Stimulated activated CD8-positive, alpha-beta memory T cell treated with anti-CD3 and anti-CD28 coated beads, Interleukin-15, amount 100 ng/mL, for 24 hours (primary cell): ENCODE results near the gene ZC3H12C.

Experiments used
- DNase-seq: peaks from one replicate; pipeline ENCODE4 v3.0.0-alpha.2; 2020; ENCODE audit warnings: low read depth

ZC3H12C gene

GRCh38 chr11:110077346-110077745, 15.8 kb upstream of the ZC3H12C start:
- DNase-seq = no peak

GRCh38 chr11:110077831-110078325, 15.3 kb upstream of the ZC3H12C start:
- DNase-seq = no peak

DNA sequence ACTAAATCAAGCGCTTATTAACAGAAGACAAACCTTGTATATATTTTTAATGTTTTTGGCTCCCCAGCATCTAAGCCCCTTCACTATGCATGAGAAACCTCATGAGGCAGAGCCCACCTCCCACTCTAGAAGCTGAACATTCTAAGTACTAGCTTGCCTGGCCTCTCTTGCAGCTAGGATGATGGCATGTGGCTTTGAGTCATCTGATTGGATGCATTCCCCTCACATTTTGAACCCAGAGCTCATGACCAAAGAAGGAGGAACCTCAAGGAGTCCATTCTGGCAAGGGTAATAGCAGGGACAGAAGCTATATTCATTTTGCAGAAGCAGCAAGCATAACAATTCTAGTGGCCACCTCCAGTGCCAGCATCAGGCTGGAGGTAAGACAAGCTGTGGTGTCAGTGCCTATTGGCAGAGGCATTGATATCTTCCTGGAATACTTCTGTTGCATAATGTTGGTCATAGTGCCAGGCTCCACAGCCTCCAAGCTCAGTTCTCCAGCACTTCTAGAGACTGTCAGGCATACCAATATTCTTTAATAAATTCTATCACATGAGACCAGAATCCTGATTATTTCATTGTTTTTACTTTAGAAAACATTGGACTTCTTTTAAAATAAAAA, 14.2 kb upstream of the ZC3H12C start:
- no peak for DNase-seq

GRCh38 chr11:110079726-110080125, 13.5 kb upstream of the ZC3H12C start:
- no peak for DNase-seq

GRCh38 chr11:110081462-110082376, 11.5 kb upstream of the ZC3H12C start:
- no peak for DNase-seq

DNA sequence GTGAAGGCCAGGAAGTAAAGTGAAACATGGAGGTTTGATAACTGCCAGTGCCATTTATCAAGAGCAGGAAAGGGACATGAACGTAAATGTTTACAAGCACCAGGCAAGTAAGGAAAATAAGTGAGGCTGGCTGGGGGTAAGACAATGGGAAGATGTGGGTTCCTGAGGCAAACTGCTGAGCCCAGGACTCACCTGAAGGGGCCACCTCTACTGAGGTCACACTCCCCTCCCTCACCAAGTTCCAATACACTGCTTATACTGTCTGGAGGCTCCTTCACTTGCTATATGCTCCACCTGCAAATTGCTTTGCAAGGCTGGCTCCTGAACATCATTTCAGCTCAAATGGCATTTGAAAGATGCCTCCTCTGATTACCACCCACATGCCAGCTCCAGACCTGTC, 10.3 kb upstream of the ZC3H12C start:
- no peak for DNase-seq

GRCh38 chr11:110085255-110085838, 7.8 kb upstream of the ZC3H12C start:
- no peak for DNase-seq

DNA sequence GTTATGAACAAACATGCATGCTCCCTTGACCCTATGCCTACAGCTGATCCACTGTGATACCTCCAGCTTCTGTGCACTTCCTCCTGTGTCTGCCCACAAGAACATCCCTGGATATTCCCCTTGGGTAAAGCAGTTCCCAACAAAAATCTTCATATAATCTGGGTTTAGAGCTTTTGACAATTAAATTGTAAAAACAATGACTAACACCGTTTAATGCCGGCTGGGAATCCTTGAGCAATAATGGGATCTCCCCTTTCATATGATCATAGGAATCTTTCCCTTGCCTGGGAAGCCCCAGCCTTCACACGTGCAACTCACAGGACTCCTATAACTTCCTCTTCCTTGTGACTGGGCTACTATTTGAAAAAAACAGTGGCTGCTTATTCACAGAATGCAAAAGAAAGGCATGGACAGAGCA, 6.3 kb upstream of the ZC3H12C start:
- no peak for DNase-seq

GRCh38 chr11:110087812-110088534, 5.2 kb upstream of the ZC3H12C start:
- no peak for DNase-seq

DNA sequence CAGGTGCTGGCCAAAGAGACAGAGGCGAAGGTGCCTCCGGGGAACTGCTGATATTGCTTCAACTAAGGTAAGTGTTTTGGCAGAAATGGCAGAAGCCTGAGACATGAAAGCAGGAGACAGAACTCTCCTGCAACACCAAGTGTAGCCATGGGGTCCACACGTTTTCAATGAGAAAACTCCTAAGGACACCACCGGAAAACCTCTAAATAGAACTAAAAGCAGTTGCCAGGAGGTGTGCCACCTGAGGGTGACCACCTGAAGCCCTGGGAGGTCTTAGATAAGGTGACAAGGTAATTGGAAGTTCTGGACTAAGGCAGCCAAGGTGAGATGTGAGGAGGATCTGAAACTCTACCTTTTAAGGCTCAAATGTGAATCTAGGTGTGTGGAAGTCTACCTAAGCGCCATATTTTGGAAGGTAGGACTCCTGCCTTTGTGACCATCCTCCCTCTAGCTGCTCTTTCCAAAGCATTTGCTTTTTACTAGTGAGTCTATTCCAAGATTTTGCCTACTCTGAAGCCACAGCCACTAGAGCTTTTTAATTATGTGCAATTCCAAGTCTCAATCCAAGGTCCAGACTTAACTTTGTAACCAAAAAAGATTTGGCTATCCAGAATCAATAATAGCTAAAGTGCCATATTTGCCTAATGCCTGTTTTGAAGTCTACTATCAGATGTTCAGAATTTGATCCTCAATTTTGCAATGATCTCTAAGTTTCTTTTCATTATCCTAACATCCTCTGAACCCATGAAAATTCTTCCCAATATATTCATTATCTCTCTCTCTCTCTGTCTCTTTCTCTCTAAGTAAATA, 4.5 kb upstream of the ZC3H12C start:
- no peak for DNase-seq

DNA sequence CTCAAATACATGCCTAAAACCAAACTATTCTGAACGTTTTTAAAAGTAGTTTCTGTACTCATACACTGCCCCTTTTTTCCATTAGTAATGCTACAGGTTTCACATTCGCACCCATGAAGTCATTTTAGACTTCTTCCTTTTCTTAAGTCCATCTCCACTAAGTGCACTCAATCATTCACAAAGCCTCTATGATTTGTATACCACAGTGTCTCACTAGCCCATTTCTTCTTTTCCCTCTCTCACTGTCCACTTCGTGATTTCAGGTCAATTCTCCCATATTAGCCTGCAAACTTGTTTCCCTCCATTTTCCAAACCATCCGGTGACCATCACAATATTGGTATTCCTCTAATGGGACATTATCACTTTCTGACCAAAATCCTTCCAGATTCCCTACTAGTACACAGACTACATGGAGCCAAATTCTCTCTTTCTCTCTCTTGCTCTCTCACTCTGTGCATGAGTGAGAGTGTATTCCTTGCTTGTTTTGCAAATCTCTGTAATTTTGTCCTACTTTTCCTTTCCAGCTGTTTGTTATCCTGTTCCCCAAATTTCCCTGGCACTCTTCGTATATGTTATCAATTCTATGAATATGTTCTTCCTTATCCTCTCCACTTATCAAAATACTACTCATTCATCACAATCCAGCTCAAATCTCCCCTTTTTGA, 3.4 kb upstream of the ZC3H12C start:
- DNase-seq = no peak

DNA sequence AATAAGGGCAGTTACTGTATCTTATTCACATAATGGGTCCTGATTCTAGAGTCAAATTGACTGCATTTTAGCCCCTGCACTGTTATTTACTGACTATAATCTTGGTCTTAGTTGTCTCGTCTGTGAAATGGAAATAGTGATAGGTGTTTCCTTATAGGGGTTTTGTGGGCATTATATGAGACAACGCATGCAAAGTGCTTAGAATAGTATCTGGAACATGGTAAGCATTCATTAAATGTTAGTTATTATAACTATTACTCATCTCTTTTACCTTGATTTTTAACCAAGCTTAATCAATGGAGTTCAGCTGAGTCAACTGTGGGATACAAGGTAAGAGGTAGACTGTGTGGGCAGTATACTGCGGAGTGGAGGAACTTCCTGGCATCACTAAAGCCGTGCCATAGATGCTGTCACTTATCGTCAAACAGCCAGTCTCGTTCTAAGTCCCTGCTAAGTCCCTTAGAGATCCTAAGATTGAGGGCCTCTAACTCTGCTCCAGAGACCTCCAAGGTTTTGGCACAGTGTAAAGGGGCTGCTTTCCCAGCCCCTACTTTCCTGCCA, 2.6 kb upstream of the ZC3H12C start:
- DNase-seq = no peak

GRCh38 chr11:110092111-110092514, 1.1 kb upstream of the ZC3H12C start:
- DNase-seq = no peak

- DNase-seq = no peak
Observed at GRCh38 chr11:110093407-110094297, 460 bp downstream of the ZC3H12C start.

DNA sequence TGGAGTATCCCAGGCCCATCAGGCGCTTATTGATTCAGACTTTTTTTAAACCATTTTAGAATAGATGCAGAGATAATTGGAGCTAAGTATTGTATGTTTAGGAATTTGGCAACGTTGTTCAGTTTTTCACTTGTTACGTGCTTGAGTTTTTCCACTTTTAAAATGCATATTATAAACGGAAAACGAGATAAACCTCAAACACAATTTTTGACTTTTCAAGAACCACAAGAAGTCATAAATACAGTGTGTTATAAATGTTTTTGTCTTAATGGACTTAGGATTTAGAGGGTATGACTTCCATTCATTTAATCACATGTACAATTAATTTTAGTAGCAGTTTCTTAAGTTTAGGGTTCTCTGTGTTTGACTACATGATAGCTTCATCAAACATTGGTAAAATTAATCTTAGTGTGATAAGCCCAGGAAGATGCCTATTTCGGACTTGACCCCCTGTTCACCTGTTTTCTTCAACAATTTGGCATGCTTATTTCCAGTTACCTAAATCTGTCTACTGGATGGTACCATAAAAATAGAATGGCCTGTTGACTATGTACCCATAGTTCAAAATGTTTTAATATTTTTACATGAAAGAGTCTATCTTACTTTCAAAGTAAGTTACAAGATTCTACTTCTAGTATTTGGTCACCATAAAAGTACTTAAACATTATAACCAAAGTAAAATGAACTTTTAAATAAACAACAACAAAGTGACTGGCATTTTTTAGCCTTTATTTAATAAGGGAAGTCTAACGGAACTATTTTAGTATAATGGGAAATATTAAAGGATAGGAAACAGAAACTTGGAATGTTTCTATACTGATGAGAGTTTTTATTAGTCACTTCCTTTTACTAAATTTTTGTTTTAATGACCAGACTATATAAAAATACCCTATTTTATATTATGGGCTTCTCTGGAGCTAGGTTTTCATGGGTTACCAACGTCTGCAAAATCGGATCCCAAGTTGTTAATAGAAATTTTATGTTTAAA, 1.4 kb downstream of the ZC3H12C start:
- DNase-seq = no peak

DNA sequence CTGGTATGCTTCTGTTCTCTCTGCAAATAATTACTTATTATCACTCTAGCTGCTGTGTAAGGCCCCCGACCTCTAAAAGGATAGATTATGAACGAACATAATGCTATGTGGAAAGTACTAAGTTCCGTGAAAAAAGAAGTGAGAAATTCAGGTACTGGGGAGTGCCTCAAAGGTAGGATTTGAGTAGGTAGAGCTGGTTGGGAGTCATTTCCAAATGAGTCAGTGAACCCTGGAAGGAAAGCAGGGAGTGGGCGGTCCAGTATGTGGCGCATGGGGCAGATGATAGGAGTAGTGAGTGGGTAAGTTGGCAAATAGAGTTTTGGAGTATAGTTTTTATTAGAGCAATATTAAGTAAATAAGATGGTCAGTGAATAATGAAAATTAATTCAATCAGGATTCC, 2.4 kb downstream of the ZC3H12C start:
- no peak for DNase-seq

DNA sequence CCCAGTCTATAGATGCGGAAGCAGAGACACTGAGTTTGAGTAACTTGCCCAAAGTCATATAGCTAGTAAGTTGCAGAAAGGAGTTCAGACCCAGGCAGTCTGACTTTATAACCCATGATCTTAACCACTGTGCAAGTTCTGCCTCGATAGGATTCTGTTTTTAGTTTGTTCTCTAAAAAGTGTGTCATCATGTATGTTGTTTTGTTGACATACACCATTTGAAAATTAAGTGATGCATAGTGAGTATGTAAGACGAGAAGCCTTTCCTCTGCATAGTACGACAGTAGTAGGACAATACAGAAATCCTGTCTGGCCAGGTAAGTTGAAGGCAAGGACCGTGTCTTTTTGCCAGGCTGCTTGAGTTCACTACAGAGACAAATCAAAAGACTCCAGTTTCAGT, 3.3 kb downstream of the ZC3H12C start:
- DNase-seq = no peak

- DNase-seq = no peak
Observed at GRCh38 chr11:110097459-110098012, 4.3 kb downstream of the ZC3H12C start.
